Measurements from ENCODE around the gene RNF157. TPM values are rescaled to one million over a fixed set of nuclear protein-coding genes. Genes with fewer than 3 reads are reported as not detected.

The RNF157 gene
- total and polyA plus RNA-seq, 2 of the 4 experiments (the other 2 are of a cell fraction), result 0.54 to 1.3 TPM

DNA sequence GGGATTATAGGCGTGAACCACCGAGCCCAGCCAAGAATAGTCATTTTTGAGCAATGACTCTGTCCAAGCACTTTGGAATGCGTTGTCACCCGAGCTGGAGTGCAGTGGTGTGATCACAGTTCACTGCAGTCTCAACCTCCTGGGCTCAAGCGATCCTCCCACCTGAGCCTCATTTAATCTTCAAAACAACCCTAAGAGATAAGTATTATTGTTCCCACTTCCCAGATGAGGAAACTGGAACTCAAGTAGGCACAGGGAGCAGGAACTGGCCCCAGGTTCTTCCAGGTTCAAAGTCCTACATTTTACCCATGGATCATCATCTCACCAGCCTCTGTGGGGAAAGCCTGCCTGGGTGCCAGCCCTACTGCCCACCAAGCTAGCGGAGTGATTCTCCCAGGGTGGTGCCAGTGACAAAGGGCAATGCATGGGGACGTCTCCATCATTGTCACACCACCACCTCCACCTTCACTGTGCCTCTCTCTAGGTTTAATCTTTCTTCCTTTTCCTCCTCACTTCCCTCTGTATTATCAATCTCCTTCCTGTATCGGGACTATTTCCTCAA is 11.3 kb upstream of the RNF157 start:
- no peaks in the 10 kb centered on the region for H3K36me3 ChIP-seq (ENCODE audit: control insufficient read depth, insufficient read depth, low read length)
- H3K9ac ChIP-seq (ENCODE audit: low read depth, low read length), result no peak overlapping the region
- H3K14ac ChIP-seq (replicated peaks; ENCODE audit: low read depth, low read length), result peak overlapping the region; percentile 30; the same call in 1 of the 2 replicates
- peak overlapping the region in 1 of 2 experiments; percentile 6; a peak in 1 of 4 replicates for H4K8ac ChIP-seq (ENCODE audit: low read depth in 2 of 2, low read length in 2 of 2)
- no peak overlapping the region for H3K56ac ChIP-seq (ENCODE audit: extremely low read depth, insufficient read depth, low read length)
- in situ Hi-C loops (cut with MboI; ENCODE audit: low sequenced_read_pairs) (no loop called here), intact Hi-C loops (cut with micrococcal nuclease) (no loop called here), dilution Hi-C loops (cut with HindIII; ENCODE audit: low sequenced_read_pairs, unreplicated experiment) (no loop called here)
- ATAC-seq (ENCODE audit: low read depth) (no peak), DNase-seq (no peak)
- H4K91ac ChIP-seq (ENCODE audit: insufficient read depth, low read depth, low read length), result no peak overlapping the region
- no peaks in the 10 kb centered on the region for H3K9me3 ChIP-seq (ENCODE audit: control insufficient read depth, insufficient read depth, low read length)
- H3K79me1 ChIP-seq (ENCODE audit: low read depth in 1 of 2, low read length in 2 of 2), result no peaks in the 10 kb centered on the region; a peak in 1 of 4 replicates
- H2BK5ac ChIP-seq (ENCODE audit: low read depth, low read length, poor library complexity, severe bottlenecking), result peak overlapping the region; percentile 32
- H3K4me2 ChIP-seq (ENCODE audit: low read depth, low read length), result no peak overlapping the region
- H4K20me1 ChIP-seq (ENCODE audit: insufficient read depth, low read length), result no peaks in the 10 kb centered on the region; the same call in 1 of the 2 replicates
- H2AK9ac ChIP-seq (replicated peaks; ENCODE audit: low read depth, low read length, poor library complexity), result peak overlapping the region; percentile 60
- H2BK15ac ChIP-seq (ENCODE audit: low read depth, low read length), result peak overlapping the region; percentile 29; the same call in 1 of the 3 replicates
- H2BK120ac ChIP-seq (ENCODE audit: low read depth, low read length), result peak overlapping the region; percentile 43
- H3K23ac ChIP-seq (ENCODE audit: low read depth, low read length), result no peak overlapping the region
- ChIA-PET CTCF (interaction anchor here (0.5 to 0.6 kb wide), 2 partner anchors 10 to 226 kb away, joined by 3 to 4 read pairs; no protein-coding TSS in a partner anchor), POLR2A (ENCODE audit: unreplicated experiment) (no interaction called here)
- H3K27ac ChIP-seq (ENCODE audit: insufficient read depth, low read length), result no peak overlapping the region
- H3K18ac ChIP-seq (ENCODE audit: low read depth, low read length), result no peak overlapping the region
- no TSS peak for BruUV-seq (replicated peaks)
- peak overlapping the region; percentile 13; the same call in 1 of the 2 replicates for H2BK20ac ChIP-seq (ENCODE audit: low read depth, low read length)
- no peak overlapping the region for H3K4me3 ChIP-seq (ENCODE audit: insufficient read depth, low read depth, low read length)
- peak overlapping the region; percentile 47 for H3K4ac ChIP-seq (ENCODE audit: low read depth, low read length)
- WGBS, 2 experiments (ENCODE audit: extremely low coverage in 2 of 2, insufficient read length in 1 of 2), result 60% methylated on average over 1 of the region's 8 CpGs; no CpG with 5 or more reads in 1 of the 2 experiments
- peak overlapping the region; percentile 60 for H2AFZ ChIP-seq (replicated peaks; ENCODE audit: low read length, poor library complexity)
- TF ChIP-seq CEBPB (IDR thresholded peaks at IDR 0.05; ENCODE audit: low read depth, low read length) (no peak), RFX5 (IDR thresholded peaks at IDR 0.05; ENCODE audit: low read depth, low read length) (no peak), POLR2A (IDR thresholded peaks at IDR 0.05; ENCODE audit: low read depth, low read length) (no peak), NFE2L2 (IDR thresholded peaks at IDR 0.05; ENCODE audit: low read depth, low read length) (no peak), FOS (IDR thresholded peaks at IDR 0.05; ENCODE audit: low read depth, low read length) (no peak)
- TF ChIP-seq, protein P1, sequence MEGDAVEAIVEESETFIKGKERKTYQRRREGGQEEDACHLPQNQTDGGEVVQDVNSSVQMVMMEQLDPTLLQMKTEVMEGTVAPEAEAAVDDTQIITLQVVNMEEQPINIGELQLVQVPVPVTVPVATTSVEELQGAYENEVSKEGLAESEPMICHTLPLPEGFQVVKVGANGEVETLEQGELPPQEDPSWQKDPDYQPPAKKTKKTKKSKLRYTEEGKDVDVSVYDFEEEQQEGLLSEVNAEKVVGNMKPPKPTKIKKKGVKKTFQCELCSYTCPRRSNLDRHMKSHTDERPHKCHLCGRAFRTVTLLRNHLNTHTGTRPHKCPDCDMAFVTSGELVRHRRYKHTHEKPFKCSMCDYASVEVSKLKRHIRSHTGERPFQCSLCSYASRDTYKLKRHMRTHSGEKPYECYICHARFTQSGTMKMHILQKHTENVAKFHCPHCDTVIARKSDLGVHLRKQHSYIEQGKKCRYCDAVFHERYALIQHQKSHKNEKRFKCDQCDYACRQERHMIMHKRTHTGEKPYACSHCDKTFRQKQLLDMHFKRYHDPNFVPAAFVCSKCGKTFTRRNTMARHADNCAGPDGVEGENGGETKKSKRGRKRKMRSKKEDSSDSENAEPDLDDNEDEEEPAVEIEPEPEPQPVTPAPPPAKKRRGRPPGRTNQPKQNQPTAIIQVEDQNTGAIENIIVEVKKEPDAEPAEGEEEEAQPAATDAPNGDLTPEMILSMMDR (conservative IDR thresholded peaks at IDR 0.05; ENCODE audit: low read depth, low read length), result no peak
- H2AK5ac ChIP-seq (ENCODE audit: low read depth, low read length), result peak overlapping the region; percentile 57
- H3K27me3 ChIP-seq (ENCODE audit: control insufficient read depth, insufficient read depth, low read length), result no peaks in the 10 kb centered on the region
- H3K4me1 ChIP-seq (ENCODE audit: control insufficient read depth, insufficient read depth, low read length), result peaks cover 14% of the 10 kb centered on the region
- H3K9me1 ChIP-seq (ENCODE audit: insufficient read depth, low read length), result peaks cover 18% of the 10 kb centered on the region
- H4K5ac ChIP-seq (ENCODE audit: low read depth, low read length), result no peak overlapping the region

Measured in IMR-90 (cell line).